ENCODE results near the gene RNPEPL1. TPM values are rescaled to one million over a fixed set of nuclear protein-coding genes. Genes with fewer than 3 reads are reported as not detected.

Gene RNPEPL1
- total RNA-seq, 4 donors from 2014 or later, result 7.2 to 38.7 (median 14.4) TPM

DNA sequence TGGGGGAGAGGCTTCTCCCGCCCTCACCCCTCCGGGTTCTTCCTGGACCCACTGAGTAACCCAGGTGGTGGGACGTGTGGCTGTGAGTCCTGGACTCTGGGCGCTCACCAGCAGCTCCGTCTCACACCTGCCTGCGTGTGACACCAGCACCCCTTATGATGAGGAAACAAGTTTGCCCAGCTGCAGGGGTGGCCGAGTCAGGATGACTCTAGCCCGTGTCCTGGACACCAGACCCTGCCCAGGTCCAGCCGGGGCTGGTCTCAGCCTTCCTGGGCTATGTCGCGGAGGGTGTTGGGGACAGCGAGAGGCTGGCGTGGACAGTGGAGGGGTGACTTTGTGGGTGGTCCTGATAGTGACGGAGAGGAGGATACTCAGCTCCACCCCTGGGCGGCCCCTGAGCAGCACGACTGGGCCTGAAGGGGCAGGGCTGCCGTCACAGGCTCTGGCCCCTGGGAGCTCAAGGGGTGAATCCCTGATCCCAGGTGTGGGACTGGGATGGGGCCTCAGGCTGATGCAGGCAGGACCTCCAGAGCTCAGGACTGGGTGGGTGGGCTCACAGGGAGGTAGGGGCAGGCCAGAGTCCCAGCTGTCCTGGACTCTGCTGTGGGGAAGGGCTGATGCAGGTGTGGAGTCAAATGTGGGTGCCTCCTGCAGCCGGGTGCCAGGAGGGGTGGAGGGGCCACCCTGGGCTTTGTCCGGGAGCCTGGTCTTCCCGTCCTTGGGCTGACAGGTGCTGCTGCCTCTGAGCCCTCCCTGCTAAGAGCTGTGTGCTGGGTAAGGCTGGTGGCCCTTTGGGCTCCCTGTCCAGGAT is 60.7 kb downstream of the RNPEPL1 start:
- peak in 1 of 2 donors; percentile 6 for DNase-seq
- intact Hi-C loops (cut with DNase I; ENCODE audit: low total_unique reads), result no loop called here
- H3K36me3 ChIP-seq, result no peaks in the 10 kb centered on the region

GRCh38 chr2:240629619-240629967 is 61.3 kb downstream of the RNPEPL1 start:
- Histone ChIP-seq H3K4me3 (no peak overlapping the region), H3K27me3 (no peaks in the 10 kb centered on the region), H3K36me3 (no peaks in the 10 kb centered on the region), H3K4me1 (no peaks in the 10 kb centered on the region), H3K9me3 (no peaks in the 10 kb centered on the region), H3K27ac (no peak overlapping the region)
- intact Hi-C loops (cut with DNase I; ENCODE audit: low total_unique reads), result no loop called here
- TF ChIP-seq, protein P1, sequence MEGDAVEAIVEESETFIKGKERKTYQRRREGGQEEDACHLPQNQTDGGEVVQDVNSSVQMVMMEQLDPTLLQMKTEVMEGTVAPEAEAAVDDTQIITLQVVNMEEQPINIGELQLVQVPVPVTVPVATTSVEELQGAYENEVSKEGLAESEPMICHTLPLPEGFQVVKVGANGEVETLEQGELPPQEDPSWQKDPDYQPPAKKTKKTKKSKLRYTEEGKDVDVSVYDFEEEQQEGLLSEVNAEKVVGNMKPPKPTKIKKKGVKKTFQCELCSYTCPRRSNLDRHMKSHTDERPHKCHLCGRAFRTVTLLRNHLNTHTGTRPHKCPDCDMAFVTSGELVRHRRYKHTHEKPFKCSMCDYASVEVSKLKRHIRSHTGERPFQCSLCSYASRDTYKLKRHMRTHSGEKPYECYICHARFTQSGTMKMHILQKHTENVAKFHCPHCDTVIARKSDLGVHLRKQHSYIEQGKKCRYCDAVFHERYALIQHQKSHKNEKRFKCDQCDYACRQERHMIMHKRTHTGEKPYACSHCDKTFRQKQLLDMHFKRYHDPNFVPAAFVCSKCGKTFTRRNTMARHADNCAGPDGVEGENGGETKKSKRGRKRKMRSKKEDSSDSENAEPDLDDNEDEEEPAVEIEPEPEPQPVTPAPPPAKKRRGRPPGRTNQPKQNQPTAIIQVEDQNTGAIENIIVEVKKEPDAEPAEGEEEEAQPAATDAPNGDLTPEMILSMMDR (IDR thresholded peaks at IDR 0.05), result no peak
- TF ChIP-seq POLR2A (IDR thresholded peaks at IDR 0.05), result no peak
- DNase-seq, result no peak

More for the DNA sequence above, 60.7 kb downstream of the RNPEPL1 start:
- H3K4me3 ChIP-seq, result no peak overlapping the region
- TF ChIP-seq, protein P1 (IDR thresholded peaks at IDR 0.05), result no peak
- no peak for TF ChIP-seq POLR2A (IDR thresholded peaks at IDR 0.05)
- no peaks in the 10 kb centered on the region for H3K9me3 ChIP-seq
- no peaks in the 10 kb centered on the region for H3K27me3 ChIP-seq
- no peaks in the 10 kb centered on the region for H3K4me1 ChIP-seq
- H3K27ac ChIP-seq, result no peak overlapping the region

- intact Hi-C loops (cut with DNase I; ENCODE audit: low total_unique reads), result no loop called here
- Histone ChIP-seq H3K4me3 (no peak overlapping the region), H3K36me3 (no peaks in the 10 kb centered on the region), H3K27me3 (no peaks in the 10 kb centered on the region), H3K4me1 (no peaks in the 10 kb centered on the region), H3K9me3 (no peaks in the 10 kb centered on the region), H3K27ac (no peak overlapping the region)
- peak; percentile 7 to 10 for DNase-seq
- TF ChIP-seq POLR2A (IDR thresholded peaks at IDR 0.05), result no peak
- TF ChIP-seq, protein P1 (IDR thresholded peaks at IDR 0.05), result no peak
Observed at GRCh38 chr2:240629968-240630770, 61.9 kb downstream of the RNPEPL1 start.

Other genes starting within 250 kb of the RNPEPL1 start
- gene GPC1, start 132.8 kb upstream of the RNPEPL1 start, total RNA-seq, result 10 to 100 TPM in 3 of 4 donors, under 1 TPM in 1; 0.88 to 62.2 (median 43.4) TPM
- gene ANKMY1, start 10.5 kb upstream of the RNPEPL1 start, total RNA-seq, result 10 to 100 TPM; 13.3 to 40.8 (median 22.0) TPM
- 1 to 10 TPM in 3 of 4 donors, under 1 TPM in 1; 0.26 to 3.7 (median 2.6) TPM for gene DUSP28, start 8.1 kb upstream of the RNPEPL1 start, total RNA-seq
- 10 to 100 TPM in 3 of 4 donors, 1 to 10 TPM in 1; 2.8 to 39.6 (median 21.6) TPM for gene CAPN10, start 18.2 kb downstream of the RNPEPL1 start, total RNA-seq
- gene GPR35, start 57.0 kb downstream of the RNPEPL1 start, total RNA-seq, result 1 to 10 TPM in 2 of 4 donors, under 1 TPM in 1, not detected in 1; 0.51 to 7.9 (median 1.7) TPM
- gene AQP12B, start 114.4 kb downstream of the RNPEPL1 start, total RNA-seq, result not detected
- gene AQP12A, start 123.4 kb downstream of the RNPEPL1 start, total RNA-seq, result not detected

All from uterus (tissue), 4 donors.